Panc1 (cell line): ENCODE data around the gene SNED1.

ENCODE experiments used
- POLR2AphosphoS5 ChIP-seq: IDR thresholded peaks from 2 replicates; pipeline ENCODE4 v1.6.1; 2012; ENCODE audit warnings: mild to moderate bottlenecking, low read depth, low read length, moderate library complexity
- SIN3A ChIP-seq: IDR thresholded peaks from 2 replicates; pipeline ENCODE4 v1.6.1; 2012; ENCODE audit warnings: low read depth, mild to moderate bottlenecking, low read length, moderate library complexity, borderline replicate concordance; ENCODE audit not compliant: insufficient read depth
- TCF7L2 ChIP-seq: IDR thresholded peaks from 2 replicates; pipeline ENCODE4 v1.6.1; 2011; ENCODE audit warnings: mild to moderate bottlenecking, low read depth, low read length, inconsistent platforms
- TF ChIP-seq, protein P1 (sequence below): fragments of 450-650 bp; IDR thresholded peaks from 2 replicates; pipeline ENCODE4 v1.5.1; 2017; ENCODE audit warnings: mild to moderate bottlenecking
- TF ChIP-seq, protein P2 (sequence below), 2 experiments: IDR thresholded peaks; 2 replicates each; pipeline ENCODE4 v1.6.1; 2011 to 2012; ENCODE audit warnings: low read depth in 2 of 2, control low read depth in 1 of 2, low read length in 1 of 2, mild to moderate bottlenecking in 1 of 2, moderate library complexity in 1 of 2; ENCODE audit not compliant: insufficient read depth in 1 of 2

DNA sequence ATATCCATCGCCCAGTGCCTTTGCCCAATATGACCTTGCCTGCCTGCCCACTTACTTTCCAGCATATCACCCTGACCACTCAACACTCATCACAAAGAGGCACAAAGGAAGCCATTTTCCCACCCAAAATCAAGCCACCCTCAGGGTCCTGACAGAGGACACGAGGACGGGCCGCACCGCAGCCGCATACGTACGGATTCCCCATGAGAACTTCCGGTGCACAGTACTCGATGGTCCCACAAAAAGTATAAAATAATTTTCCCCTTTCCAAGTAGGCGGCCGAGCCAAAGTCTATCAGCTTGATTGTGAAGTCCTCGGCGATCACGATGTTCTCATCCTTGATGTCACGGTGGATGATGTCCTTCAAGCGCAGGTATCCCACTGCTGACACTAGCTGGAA is 113.6 kb downstream of the SNED1 start:
- TF ChIP-seq, protein P1, sequence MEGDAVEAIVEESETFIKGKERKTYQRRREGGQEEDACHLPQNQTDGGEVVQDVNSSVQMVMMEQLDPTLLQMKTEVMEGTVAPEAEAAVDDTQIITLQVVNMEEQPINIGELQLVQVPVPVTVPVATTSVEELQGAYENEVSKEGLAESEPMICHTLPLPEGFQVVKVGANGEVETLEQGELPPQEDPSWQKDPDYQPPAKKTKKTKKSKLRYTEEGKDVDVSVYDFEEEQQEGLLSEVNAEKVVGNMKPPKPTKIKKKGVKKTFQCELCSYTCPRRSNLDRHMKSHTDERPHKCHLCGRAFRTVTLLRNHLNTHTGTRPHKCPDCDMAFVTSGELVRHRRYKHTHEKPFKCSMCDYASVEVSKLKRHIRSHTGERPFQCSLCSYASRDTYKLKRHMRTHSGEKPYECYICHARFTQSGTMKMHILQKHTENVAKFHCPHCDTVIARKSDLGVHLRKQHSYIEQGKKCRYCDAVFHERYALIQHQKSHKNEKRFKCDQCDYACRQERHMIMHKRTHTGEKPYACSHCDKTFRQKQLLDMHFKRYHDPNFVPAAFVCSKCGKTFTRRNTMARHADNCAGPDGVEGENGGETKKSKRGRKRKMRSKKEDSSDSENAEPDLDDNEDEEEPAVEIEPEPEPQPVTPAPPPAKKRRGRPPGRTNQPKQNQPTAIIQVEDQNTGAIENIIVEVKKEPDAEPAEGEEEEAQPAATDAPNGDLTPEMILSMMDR, result no peak
- TF ChIP-seq, protein P2, sequence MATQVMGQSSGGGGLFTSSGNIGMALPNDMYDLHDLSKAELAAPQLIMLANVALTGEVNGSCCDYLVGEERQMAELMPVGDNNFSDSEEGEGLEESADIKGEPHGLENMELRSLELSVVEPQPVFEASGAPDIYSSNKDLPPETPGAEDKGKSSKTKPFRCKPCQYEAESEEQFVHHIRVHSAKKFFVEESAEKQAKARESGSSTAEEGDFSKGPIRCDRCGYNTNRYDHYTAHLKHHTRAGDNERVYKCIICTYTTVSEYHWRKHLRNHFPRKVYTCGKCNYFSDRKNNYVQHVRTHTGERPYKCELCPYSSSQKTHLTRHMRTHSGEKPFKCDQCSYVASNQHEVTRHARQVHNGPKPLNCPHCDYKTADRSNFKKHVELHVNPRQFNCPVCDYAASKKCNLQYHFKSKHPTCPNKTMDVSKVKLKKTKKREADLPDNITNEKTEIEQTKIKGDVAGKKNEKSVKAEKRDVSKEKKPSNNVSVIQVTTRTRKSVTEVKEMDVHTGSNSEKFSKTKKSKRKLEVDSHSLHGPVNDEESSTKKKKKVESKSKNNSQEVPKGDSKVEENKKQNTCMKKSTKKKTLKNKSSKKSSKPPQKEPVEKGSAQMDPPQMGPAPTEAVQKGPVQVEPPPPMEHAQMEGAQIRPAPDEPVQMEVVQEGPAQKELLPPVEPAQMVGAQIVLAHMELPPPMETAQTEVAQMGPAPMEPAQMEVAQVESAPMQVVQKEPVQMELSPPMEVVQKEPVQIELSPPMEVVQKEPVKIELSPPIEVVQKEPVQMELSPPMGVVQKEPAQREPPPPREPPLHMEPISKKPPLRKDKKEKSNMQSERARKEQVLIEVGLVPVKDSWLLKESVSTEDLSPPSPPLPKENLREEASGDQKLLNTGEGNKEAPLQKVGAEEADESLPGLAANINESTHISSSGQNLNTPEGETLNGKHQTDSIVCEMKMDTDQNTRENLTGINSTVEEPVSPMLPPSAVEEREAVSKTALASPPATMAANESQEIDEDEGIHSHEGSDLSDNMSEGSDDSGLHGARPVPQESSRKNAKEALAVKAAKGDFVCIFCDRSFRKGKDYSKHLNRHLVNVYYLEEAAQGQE (IDR thresholded peaks at IDR 0.05; ENCODE audit: insufficient read depth in 1 of 2, low read depth in 2 of 2, low read length in 1 of 2), result no peak
- no peak for TF ChIP-seq POLR2AphosphoS5
- TF ChIP-seq SIN3A, result no peak
- no peak for TF ChIP-seq TCF7L2
